SK-N-SH treated with all-trans-retinoic acid at 6 μM for 48 hours (cell line): Measurements from ENCODE around the gene AGBL1.
A peak's percentile ranks its signal among the peaks of the same experiment; 100 is the strongest.

ENCODE experiments used
- ATAC-seq: fragments of 200-7000 bp; cut with Tn5 transposase; 3 replicates; pipeline ENCODE4 v1.9.1; 2020; ENCODE audit warnings: mild to moderate bottlenecking, moderate library complexity
- ARNTL ChIP-seq: fragments of 450-650 bp; formaldehyde crosslinking; IDR thresholded peaks from 2 replicates; pipeline ENCODE4 v1.5.0; 2020; ENCODE audit warnings: low read depth, mild to moderate bottlenecking, moderate library complexity, borderline replicate concordance
- BACH2 ChIP-seq: fragments of 250-450 bp; sonication (Bioruptor Pico); IDR thresholded peaks from 2 replicates; pipeline ENCODE4 v1.9.0; 2021; ENCODE audit warnings: mild to moderate bottlenecking, borderline replicate concordance
- CREB5 ChIP-seq: fragments of 250-450 bp; sonication (Bioruptor Pico); IDR thresholded peaks from 2 replicates; pipeline ENCODE4 v1.5.1; 2020; ENCODE audit warnings: low read depth, mild to moderate bottlenecking, moderate library complexity
- ESRRG ChIP-seq: fragments of 250-450 bp; sonication (Bioruptor Pico); IDR thresholded peaks from 2 replicates; pipeline ENCODE4 v1.6.1; 2021; ENCODE audit warnings: mild to moderate bottlenecking
- GLIS3 ChIP-seq: fragments of 250-450 bp; sonication (Bioruptor Pico); IDR thresholded peaks from 2 replicates; pipeline ENCODE4 v1.5.0; 2020; ENCODE audit warnings: mild to moderate bottlenecking, moderate library complexity
- ISL1 ChIP-seq: fragments of 250-450 bp; sonication (Bioruptor Pico); IDR thresholded peaks from 2 replicates; pipeline ENCODE4 v2.1.2; 2022; ENCODE audit warnings: mild to moderate bottlenecking, moderate library complexity
- OSR1 ChIP-seq: fragments of 250-450 bp; sonication (Bioruptor Pico); IDR thresholded peaks from 2 replicates; pipeline ENCODE4 v1.8.0; 2022; ENCODE audit warnings: moderate library complexity, mild to moderate bottlenecking, inconsistent platforms
- PATZ1 ChIP-seq: fragments of 250-450 bp; sonication (Bioruptor Pico); IDR thresholded peaks from 2 replicates; pipeline ENCODE4 v1.8.0; 2020; ENCODE audit warnings: mild to moderate bottlenecking, moderate library complexity, borderline replicate concordance
- PPARA ChIP-seq: fragments of 250-450 bp; sonication (Bioruptor Pico); IDR thresholded peaks from 2 replicates; pipeline ENCODE4 v1.5.0; 2020; ENCODE audit warnings: mild to moderate bottlenecking, borderline replicate concordance
- RARB ChIP-seq: fragments of 250-450 bp; sonication (Bioruptor Pico); IDR thresholded peaks from 2 replicates; pipeline ENCODE4 v1.8.0; 2021; ENCODE audit warnings: mild to moderate bottlenecking, moderate library complexity
- SNAI2 ChIP-seq: fragments of 250-450 bp; sonication (Bioruptor Pico); IDR thresholded peaks from 2 replicates; pipeline ENCODE4 v1.5.0; 2020; ENCODE audit warnings: mild to moderate bottlenecking, moderate library complexity
- TOX ChIP-seq: fragments of 250-450 bp; sonication (Bioruptor Pico); IDR thresholded peaks from 2 replicates; pipeline ENCODE4 v1.8.0; 2021; ENCODE audit warnings: mild to moderate bottlenecking, moderate library complexity, borderline replicate concordance
- ZC3H10 ChIP-seq: fragments of 250-450 bp; sonication (Bioruptor Pico); IDR thresholded peaks from 2 replicates; pipeline ENCODE4 v1.5.1; 2021; ENCODE audit warnings: mild to moderate bottlenecking, moderate library complexity
- ZFP3 ChIP-seq: fragments of 250-450 bp; sonication (Bioruptor Pico); IDR thresholded peaks from 2 replicates; pipeline ENCODE4 v1.5.0; 2020; ENCODE audit warnings: mild to moderate bottlenecking, moderate library complexity
- ZFP30 ChIP-seq: fragments of 450-650 bp; formaldehyde crosslinking; IDR thresholded peaks from 2 replicates; pipeline ENCODE4 v1.5.0; 2022; ENCODE audit warnings: mild to moderate bottlenecking, moderate library complexity
- ZNF565 ChIP-seq: fragments of 450-650 bp; formaldehyde crosslinking; conservative IDR thresholded peaks from 2 replicates; pipeline ENCODE4 v1.5.0; 2020; ENCODE audit warnings: low read depth, mild to moderate bottlenecking, moderate library complexity
- ZNF70 ChIP-seq: fragments of 450-650 bp; formaldehyde crosslinking; IDR thresholded peaks from 2 replicates; pipeline ENCODE4 v1.5.0; 2020; ENCODE audit warnings: mild to moderate bottlenecking, moderate library complexity
- ZNF8 ChIP-seq: fragments of 450-650 bp; formaldehyde crosslinking; IDR thresholded peaks from 2 replicates; pipeline ENCODE4 v1.5.0; 2020; ENCODE audit warnings: mild to moderate bottlenecking, moderate library complexity
- TF ChIP-seq, protein P1 (sequence below): fragments of 250-450 bp; sonication (Bioruptor Pico); IDR thresholded peaks from 2 replicates; pipeline ENCODE4 v1.5.0; 2020; ENCODE audit warnings: mild to moderate bottlenecking, moderate library complexity
- TF ChIP-seq, protein P2 (sequence below): fragments of 250-450 bp; sonication (Bioruptor Pico); IDR thresholded peaks from 2 replicates; pipeline ENCODE4 v1.5.1; 2021; ENCODE audit warnings: mild to moderate bottlenecking, moderate library complexity

Gene AGBL1

DNA sequence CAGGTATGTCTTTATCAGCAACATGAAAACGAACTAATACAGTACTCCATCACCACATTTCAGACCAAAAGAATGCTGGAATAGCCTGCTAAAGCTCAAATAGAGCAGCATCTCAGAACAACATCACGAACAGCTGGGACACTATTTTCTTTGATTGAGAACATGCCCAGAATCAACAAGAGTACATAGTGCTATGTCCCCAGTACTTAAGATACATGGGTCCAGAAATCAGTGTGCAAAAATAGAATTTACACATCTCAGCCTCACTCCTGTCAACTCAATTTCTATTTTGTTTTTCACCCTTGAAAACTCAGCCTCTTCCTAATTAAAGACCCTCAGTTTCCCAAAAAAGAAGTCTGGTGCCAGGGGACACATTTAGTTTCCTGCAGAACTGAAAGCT is 753.9 kb downstream of the AGBL1 start:
- ATAC-seq, result no peak
- TF ChIP-seq SNAI2 (CRISPR knock-in tag) (no peak), ZNF8 (CRISPR knock-in tag) (no peak)
- TF ChIP-seq, all 23 proteins: peak for 0

- TF ChIP-seq ZC3H10 (CRISPR knock-in tag) (no peak), OSR1 (CRISPR knock-in tag) (no peak), TOX (CRISPR knock-in tag) (no peak), ZNF565 (CRISPR knock-in tag) (no peak), RARB (no peak)
- TF ChIP-seq, protein P1, sequence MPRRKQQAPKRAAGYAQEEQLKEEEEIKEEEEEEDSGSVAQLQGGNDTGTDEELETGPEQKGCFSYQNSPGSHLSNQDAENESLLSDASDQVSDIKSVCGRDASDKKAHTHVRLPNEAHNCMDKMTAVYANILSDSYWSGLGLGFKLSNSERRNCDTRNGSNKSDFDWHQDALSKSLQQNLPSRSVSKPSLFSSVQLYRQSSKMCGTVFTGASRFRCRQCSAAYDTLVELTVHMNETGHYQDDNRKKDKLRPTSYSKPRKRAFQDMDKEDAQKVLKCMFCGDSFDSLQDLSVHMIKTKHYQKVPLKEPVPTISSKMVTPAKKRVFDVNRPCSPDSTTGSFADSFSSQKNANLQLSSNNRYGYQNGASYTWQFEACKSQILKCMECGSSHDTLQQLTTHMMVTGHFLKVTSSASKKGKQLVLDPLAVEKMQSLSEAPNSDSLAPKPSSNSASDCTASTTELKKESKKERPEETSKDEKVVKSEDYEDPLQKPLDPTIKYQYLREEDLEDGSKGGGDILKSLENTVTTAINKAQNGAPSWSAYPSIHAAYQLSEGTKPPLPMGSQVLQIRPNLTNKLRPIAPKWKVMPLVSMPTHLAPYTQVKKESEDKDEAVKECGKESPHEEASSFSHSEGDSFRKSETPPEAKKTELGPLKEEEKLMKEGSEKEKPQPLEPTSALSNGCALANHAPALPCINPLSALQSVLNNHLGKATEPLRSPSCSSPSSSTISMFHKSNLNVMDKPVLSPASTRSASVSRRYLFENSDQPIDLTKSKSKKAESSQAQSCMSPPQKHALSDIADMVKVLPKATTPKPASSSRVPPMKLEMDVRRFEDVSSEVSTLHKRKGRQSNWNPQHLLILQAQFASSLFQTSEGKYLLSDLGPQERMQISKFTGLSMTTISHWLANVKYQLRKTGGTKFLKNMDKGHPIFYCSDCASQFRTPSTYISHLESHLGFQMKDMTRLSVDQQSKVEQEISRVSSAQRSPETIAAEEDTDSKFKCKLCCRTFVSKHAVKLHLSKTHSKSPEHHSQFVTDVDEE, result no peak
- TF ChIP-seq, all 23 proteins: peak for 0
- ATAC-seq, result no peak
Observed at GRCh38 chr15:86834115-86834863, 754.6 kb downstream of the AGBL1 start.

GRCh38 chr15:86837294-86838061 is 757.8 kb downstream of the AGBL1 start:
- peak; percentile 31; the same call in 1 of the 2 replicates for TF ChIP-seq ISL1
- no peak for TF ChIP-seq ZNF8 (CRISPR knock-in tag)
- peak; percentile 57 for ATAC-seq

DNA sequence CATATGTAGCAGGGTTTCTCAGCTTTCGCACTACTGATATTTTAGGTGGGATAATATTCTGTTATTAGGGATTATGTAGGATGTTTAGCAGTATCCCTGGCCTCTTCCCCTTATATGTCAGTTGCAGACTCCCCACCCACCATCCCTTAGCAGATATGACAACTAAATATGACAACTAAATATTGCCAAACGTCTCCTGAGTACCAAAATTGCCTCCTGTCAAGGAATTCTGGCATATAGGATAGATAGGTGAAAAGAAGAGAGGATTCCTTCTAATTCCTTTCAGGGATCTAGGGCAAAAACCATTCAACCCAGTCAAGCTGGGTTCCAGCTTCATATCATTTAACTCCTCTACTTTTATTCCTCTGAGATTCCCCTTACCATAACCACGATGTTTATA is 759.8 kb downstream of the AGBL1 start:
- no peak for ATAC-seq
- TF ChIP-seq CREB5 (CRISPR knock-in tag), result no peak
- TF ChIP-seq ZNF70 (CRISPR knock-in tag), result no peak
- no peak for TF ChIP-seq PATZ1 (CRISPR knock-in tag)
- TF ChIP-seq ZFP3, result no peak
- TF ChIP-seq, protein P2, sequence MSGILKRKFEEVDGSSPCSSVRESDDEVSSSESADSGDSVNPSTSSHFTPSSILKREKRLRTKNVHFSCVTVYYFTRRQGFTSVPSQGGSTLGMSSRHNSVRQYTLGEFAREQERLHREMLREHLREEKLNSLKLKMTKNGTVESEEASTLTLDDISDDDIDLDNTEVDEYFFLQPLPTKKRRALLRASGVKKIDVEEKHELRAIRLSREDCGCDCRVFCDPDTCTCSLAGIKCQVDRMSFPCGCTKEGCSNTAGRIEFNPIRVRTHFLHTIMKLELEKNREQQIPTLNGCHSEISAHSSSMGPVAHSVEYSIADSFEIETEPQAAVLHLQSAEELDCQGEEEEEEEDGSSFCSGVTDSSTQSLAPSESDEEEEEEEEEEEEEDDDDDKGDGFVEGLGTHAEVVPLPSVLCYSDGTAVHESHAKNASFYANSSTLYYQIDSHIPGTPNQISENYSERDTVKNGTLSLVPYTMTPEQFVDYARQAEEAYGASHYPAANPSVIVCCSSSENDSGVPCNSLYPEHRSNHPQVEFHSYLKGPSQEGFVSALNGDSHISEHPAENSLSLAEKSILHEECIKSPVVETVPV, result no peak
- no peak for TF ChIP-seq GLIS3 (CRISPR knock-in tag)
- TF ChIP-seq OSR1 (CRISPR knock-in tag), result no peak
- no peak for TF ChIP-seq ZNF8 (CRISPR knock-in tag)
- TF ChIP-seq ESRRG (CRISPR knock-in tag), result no peak
- no peak for TF ChIP-seq ARNTL (CRISPR knock-in tag)
- no peak for TF ChIP-seq BACH2
- no peak for TF ChIP-seq PPARA (CRISPR knock-in tag)
- no peak for TF ChIP-seq ZNF565 (CRISPR knock-in tag)
- no peak for TF ChIP-seq ISL1
- TF ChIP-seq, protein P1, result no peak
- TF ChIP-seq RARB, result no peak
- no peak for TF ChIP-seq SNAI2 (CRISPR knock-in tag)
- TF ChIP-seq ZFP30 (CRISPR knock-in tag), result no peak
- no peak for TF ChIP-seq ZC3H10 (CRISPR knock-in tag)
